A549 (cell line): ENCODE results near the gene MRPS34. TPM values are rescaled to one million over a fixed set of nuclear protein-coding genes. Genes with fewer than 3 reads are reported as not detected.

Experiments used
- ATAC-seq, 2 experiments: fragments of 200-7000 bp in 1 of 2; fragments of >200 bp in 1 of 2; cut with Nextera tagmentation in 1 of 2; cut with Tn5 transposase in 1 of 2; 3 replicates each; pipeline versions ENCODE4 v1.8.0 to v1.9.1; 2018 to 2020; ENCODE audit warnings: mild to moderate bottlenecking in 1 of 2, moderate library complexity in 1 of 2
- CTCF ChIA-PET: fragments of 300-600 bp; sonication (Branson Sonifier 250); formaldehyde crosslinking; extraction: SDS; loops from one replicate; lab custom pipeline; 2021; ENCODE audit warnings: antibody characterized with exemption, inconsistent platforms; lab: Yijun Ruan, JAX
- POLR2A ChIA-PET: fragments of 350-600 bp; formaldehyde crosslinking; extraction: SDS; loops from one replicate; lab custom pipeline; 2021; ENCODE audit warnings: antibody characterized with exemption, inconsistent platforms; lab: Yijun Ruan, JAX
- DNase-seq, 2 experiments: peaks; one replicate each; pipeline versions ENCODE4 v3.0.0 to v3.0.0-alpha.2; 2011 to 2016; ENCODE audit warnings: low read depth in 1 of 2, low spot score in 1 of 2
- FAIRE-seq: peaks from 2 replicates; lab custom pipeline; 2011; peaks lifted over from hg19 to GRCh38; lab: Jason Lieb, UNC
- H3K27ac ChIP-seq, 2 experiments: fragments of >200 bp; sonication (Bioruptor Twin); formaldehyde crosslinking; 3 replicates each; pipeline ENCODE4 v1.5.1; 2016 to 2017
- H3K4me1 ChIP-seq: fragments of >200 bp; sonication (Bioruptor Twin); formaldehyde crosslinking; 3 replicates; pipeline ENCODE4 v1.6.1; 2016
- H3K4me2 ChIP-seq: fragments of >200 bp; sonication (Bioruptor Twin); formaldehyde crosslinking; 3 replicates; pipeline ENCODE4 v1.6.1; 2016
- H3K4me3 ChIP-seq: fragments of >200 bp; sonication (Bioruptor Twin); formaldehyde crosslinking; 3 replicates; pipeline ENCODE4 v1.5.1; 2016
- H3K9me3 ChIP-seq: fragments of >200 bp; sonication (Bioruptor Twin); formaldehyde crosslinking; 3 replicates; pipeline ENCODE4 v1.6.1; 2016
- CBX2 ChIP-seq: fragments of 200-600 bp; sonication (generic); IDR thresholded peaks from 2 replicates; pipeline ENCODE4 v1.6.1; 2016; ENCODE audit warnings: low read depth, mild to moderate bottlenecking, borderline replicate concordance
- CHD2 ChIP-seq: fragments of 150-350 bp; IDR thresholded peaks from 2 replicates; pipeline ENCODE4 v1.6.1; 2014; ENCODE audit warnings: low read length; ENCODE audit not compliant: partially characterized antibody
- CHD4 ChIP-seq: fragments of 200-600 bp; sonication (generic); IDR thresholded peaks from 2 replicates; pipeline ENCODE4 v1.6.1; 2016; ENCODE audit warnings: antibody characterized with exemption, mild to moderate bottlenecking, borderline replicate concordance
- EP300 ChIP-seq, 2 experiments: fragments of >200 bp; sonication (Bioruptor Twin); formaldehyde crosslinking; IDR thresholded peaks; 2 replicates in 1 of 2; 3 replicates in 1 of 2; pipeline ENCODE4 v1.6.1; 2016 to 2017
- FOXS1 ChIP-seq: fragments of 250-450 bp; sonication (Bioruptor Pico); IDR thresholded peaks from 2 replicates; pipeline ENCODE4 v1.5.0; 2020; ENCODE audit warnings: mild to moderate bottlenecking, moderate library complexity
- HEYL ChIP-seq: fragments of 250-450 bp; sonication (Bioruptor Pico); IDR thresholded peaks from 2 replicates; pipeline ENCODE4 v1.8.0; 2021; ENCODE audit warnings: mild to moderate bottlenecking, moderate library complexity
- HOXB13 ChIP-seq: fragments of 250-450 bp; sonication (Bioruptor Pico); IDR thresholded peaks from 2 replicates; pipeline ENCODE4 v1.5.0; 2020; ENCODE audit warnings: low read depth, mild to moderate bottlenecking, moderate library complexity
- HOXB5 ChIP-seq: fragments of 250-450 bp; sonication (Bioruptor Pico); IDR thresholded peaks from 2 replicates; pipeline ENCODE4 v1.5.0; 2020; ENCODE audit warnings: mild to moderate bottlenecking, moderate library complexity
- JUN ChIP-seq, 2 experiments: fragments of >200 bp; sonication (Bioruptor Twin); formaldehyde crosslinking; IDR thresholded peaks; 2 replicates in 1 of 2; 3 replicates in 1 of 2; pipeline ENCODE4 v1.6.1; 2016 to 2017
- KDM5A ChIP-seq: fragments of 200-600 bp; sonication (generic); IDR thresholded peaks from 2 replicates; pipeline ENCODE4 v1.6.1; 2016; ENCODE audit warnings: antibody characterized with exemption, mild to moderate bottlenecking
- MYC ChIP-seq: IDR thresholded peaks from 2 replicates; pipeline ENCODE4 v1.6.1; 2012; ENCODE audit warnings: mild to moderate bottlenecking, inconsistent platforms, low read length, improper control_type of control experiment, borderline replicate concordance
- NPAS2 ChIP-seq: fragments of 250-450 bp; sonication (Bioruptor Pico); IDR thresholded peaks from 2 replicates; pipeline ENCODE4 v1.8.0; 2022; ENCODE audit warnings: mild to moderate bottlenecking, moderate library complexity, borderline replicate concordance
- NR3C1 ChIP-seq: fragments of >200 bp; sonication (Bioruptor Twin); formaldehyde crosslinking; IDR thresholded peaks from 3 replicates; pipeline ENCODE4 v1.6.1; 2017
- POLR2A ChIP-seq: IDR thresholded peaks from 2 replicates; pipeline ENCODE4 v1.6.1; 2012; ENCODE audit warnings: mild to moderate bottlenecking, low read length
- POLR2AphosphoS2 ChIP-seq: conservative IDR thresholded peaks from 2 replicates; pipeline ENCODE4 v1.6.1; 2012; ENCODE audit warnings: low read length, improper control_type of control experiment, inconsistent platforms
- RCOR1 ChIP-seq: fragments of 150-350 bp; IDR thresholded peaks from 2 replicates; pipeline ENCODE4 v1.6.1; 2014; ENCODE audit warnings: antibody characterized with exemption, low read length, low read depth
- RFX5 ChIP-seq: fragments of 450-650 bp; IDR thresholded peaks from 2 replicates; pipeline ENCODE4 v1.7.1; 2014; ENCODE audit warnings: antibody characterized with exemption, mild to moderate bottlenecking, moderate library complexity
- SREBF2 ChIP-seq: fragments of 450-650 bp; IDR thresholded peaks from 2 replicates; pipeline ENCODE4 v1.6.1; 2014; ENCODE audit warnings: mild to moderate bottlenecking, moderate library complexity
- TP53 ChIP-seq: fragments of 250-450 bp; sonication (Bioruptor Pico); IDR thresholded peaks from 2 replicates; pipeline ENCODE4 v1.5.0; 2021; ENCODE audit warnings: mild to moderate bottlenecking, moderate library complexity
- ZSCAN20 ChIP-seq: fragments of 250-450 bp; sonication (Bioruptor Pico); IDR thresholded peaks from 2 replicates; pipeline ENCODE4 v1.8.0; 2022; ENCODE audit warnings: mild to moderate bottlenecking, moderate library complexity
- WGBS: methylation state at CpG from one replicate; pipeline ENCODE4 v1.1.6; 2017; ENCODE audit errors: missing lambda C conversion rate; 5-methylcytosine and 5-hydroxymethylcytosine counted together
- polyA plus RNA-seq, 4 experiments: library from polyadenylated mRNA; depleted of rRNA in 3 of 4; stranded (reverse); fragments of >200 nt; fragmentation: RNase III in 1 of 4; extraction: RNeasy Plus Mini Kit Qiagen cat#74134 plus additional on column Dnase treatment in 1 of 4; gene quantifications; 2 replicates in 3 of 4; 3 replicates in 1 of 4; pipeline ENCODE4 v1.2.3, GENCODE V29; 2011 to 2017
- TF ChIP-seq, protein P1 (sequence below): IDR thresholded peaks from 2 replicates; pipeline ENCODE4 v1.6.1; 2012
- TF ChIP-seq, protein P2 (sequence below): fragments of 150-350 bp; IDR thresholded peaks from 2 replicates; pipeline ENCODE4 v1.6.1; 2014; ENCODE audit warnings: low read depth, mild to moderate bottlenecking, low read length
- TF ChIP-seq, protein P3 (sequence below): fragments of >200 bp; sonication (Bioruptor Twin); formaldehyde crosslinking; IDR thresholded peaks from 2 replicates; pipeline ENCODE4 v1.6.1; 2016
- TF ChIP-seq, protein P4 (sequence below): fragments of 250-450 bp; sonication (Bioruptor Pico); IDR thresholded peaks from 2 replicates; pipeline ENCODE4 v1.5.0; 2020; ENCODE audit warnings: low read depth, mild to moderate bottlenecking, moderate library complexity
- TF ChIP-seq, protein P5 (sequence below): fragments of 450-650 bp; IDR thresholded peaks from 2 replicates; pipeline ENCODE4 v1.6.1; 2014; ENCODE audit warnings: antibody characterized with exemption
- TF ChIP-seq, protein P6 (sequence below): fragments of 250-450 bp; sonication (Bioruptor Pico); IDR thresholded peaks from 2 replicates; pipeline ENCODE4 v1.5.0; 2021; ENCODE audit warnings: mild to moderate bottlenecking, moderate library complexity, borderline replicate concordance

MRPS34 gene
- polyA plus RNA-seq, 2 of the 4 experiments (the other 2 are of a cell fraction), result 118 to 220 TPM

DNA sequence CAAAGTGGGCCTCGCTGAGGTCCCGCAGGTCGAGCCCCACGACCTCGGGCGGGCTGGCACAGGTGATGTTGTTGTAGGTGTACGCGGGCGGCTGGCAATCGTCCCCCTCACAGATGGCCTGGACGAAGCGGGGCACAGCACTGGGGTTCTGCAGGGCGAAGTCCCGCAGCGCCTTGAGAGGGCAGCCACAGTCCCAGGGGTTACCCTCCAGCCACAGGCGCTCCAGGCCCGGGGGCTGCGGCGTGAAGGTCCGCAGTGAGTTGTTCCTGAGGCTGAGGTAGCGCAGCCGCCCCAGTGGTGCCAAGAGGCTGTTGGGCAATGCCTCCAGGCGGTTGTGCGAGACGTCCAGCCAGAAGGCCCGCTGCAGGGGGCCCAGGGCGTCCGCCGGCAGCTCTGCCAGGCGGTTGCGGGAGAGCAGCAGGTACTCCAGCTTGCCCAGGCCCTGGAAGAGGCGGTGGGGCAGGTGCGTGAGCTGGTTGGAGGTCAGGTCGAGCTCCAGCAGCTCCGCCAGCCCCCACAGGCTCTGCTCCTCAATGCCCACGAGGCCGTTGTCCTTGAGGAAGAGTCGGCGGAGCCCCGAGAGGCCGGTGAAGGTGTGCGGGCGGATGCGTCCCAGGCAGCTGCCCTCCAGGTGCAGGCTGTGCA is 17.8 kb upstream of the MRPS34 start:
- no peak for ATAC-seq
- no peak overlapping the region for H3K4me2 ChIP-seq
- FAIRE-seq, result no peak
- H3K4me3 ChIP-seq, result no peak overlapping the region
- WGBS, result 95% methylated on average over 23 of the region's 44 CpGs
- H3K9me3 ChIP-seq, result no peaks in the 10 kb centered on the region
- peaks cover 5% of the 10 kb centered on the region; the same call in 1 of the 3 replicates for H3K4me1 ChIP-seq
- TF ChIP-seq HOXB5 (CRISPR knock-in tag) (no peak), NPAS2 (CRISPR knock-in tag) (no peak), JUN (IDR thresholded peaks at IDR 0.05) (no peak), FOXS1 (CRISPR knock-in tag) (no peak), RFX5 (no peak), CHD2 (no peak), KDM5A (no peak), POLR2AphosphoS2 (no peak)
- TF ChIP-seq, protein P1, sequence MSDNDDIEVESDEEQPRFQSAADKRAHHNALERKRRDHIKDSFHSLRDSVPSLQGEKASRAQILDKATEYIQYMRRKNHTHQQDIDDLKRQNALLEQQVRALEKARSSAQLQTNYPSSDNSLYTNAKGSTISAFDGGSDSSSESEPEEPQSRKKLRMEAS, result no peak
- CTCF ChIA-PET, result interaction anchor here (0.8 kb wide), 1 partner anchor 11 kb away, joined by 3 read pairs; no protein-coding TSS in a partner anchor
- POLR2A ChIA-PET, result interaction anchor here (1.9 kb wide), 1 partner anchor 8 kb away, joined by 11 read pairs; the partner anchor contains the start of genes NUBP2 and SPSB3
- no peak overlapping the region for H3K27ac ChIP-seq
- no peak for DNase-seq

DNA sequence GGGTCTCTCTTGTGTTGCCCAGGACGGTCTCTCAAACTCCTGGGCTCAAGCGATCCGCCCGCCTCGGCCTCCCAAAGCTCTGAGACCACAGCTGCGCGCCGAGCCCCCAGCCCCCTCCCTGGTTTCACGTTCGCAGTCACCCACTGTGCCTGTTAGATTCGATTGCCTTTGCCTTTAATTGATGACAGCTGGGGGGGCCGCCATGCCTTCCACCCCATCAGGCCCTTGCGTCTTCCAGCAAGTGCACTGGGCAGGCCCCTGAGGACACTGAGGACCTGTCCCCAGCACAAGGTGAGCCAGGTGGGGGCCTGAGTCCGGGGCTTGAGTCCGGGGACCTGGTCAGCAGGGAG is 17.3 kb upstream of the MRPS34 start:
- Histone ChIP-seq H3K4me2 (no peak overlapping the region), H3K4me1 (peaks cover 5% of the 10 kb centered on the region; the same call in 1 of the 3 replicates), H3K4me3 (no peak overlapping the region), H3K9me3 (no peaks in the 10 kb centered on the region), H3K27ac (no peak overlapping the region)
- FAIRE-seq, result no peak
- no peak for DNase-seq
- WGBS, result 94% methylated on average over 13 of the region's 15 CpGs
- CTCF ChIA-PET, result interaction anchor here (0.8 to 1.4 kb wide), 2 partner anchors 11 to 13 kb away, joined by 3 read pairs; no protein-coding TSS in a partner anchor
- POLR2A ChIA-PET, result no interaction called here
- ATAC-seq, result no peak
- TF ChIP-seq POLR2A (no peak), TP53 (CRISPR knock-in tag) (no peak), HEYL (CRISPR knock-in tag) (no peak), FOXS1 (CRISPR knock-in tag) (no peak), MYC (no peak), ZSCAN20 (CRISPR knock-in tag) (no peak)
- TF ChIP-seq, protein P2, sequence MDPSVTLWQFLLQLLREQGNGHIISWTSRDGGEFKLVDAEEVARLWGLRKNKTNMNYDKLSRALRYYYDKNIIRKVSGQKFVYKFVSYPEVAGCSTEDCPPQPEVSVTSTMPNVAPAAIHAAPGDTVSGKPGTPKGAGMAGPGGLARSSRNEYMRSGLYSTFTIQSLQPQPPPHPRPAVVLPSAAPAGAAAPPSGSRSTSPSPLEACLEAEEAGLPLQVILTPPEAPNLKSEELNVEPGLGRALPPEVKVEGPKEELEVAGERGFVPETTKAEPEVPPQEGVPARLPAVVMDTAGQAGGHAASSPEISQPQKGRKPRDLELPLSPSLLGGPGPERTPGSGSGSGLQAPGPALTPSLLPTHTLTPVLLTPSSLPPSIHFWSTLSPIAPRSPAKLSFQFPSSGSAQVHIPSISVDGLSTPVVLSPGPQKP, result no peak
- TF ChIP-seq, protein P3, sequence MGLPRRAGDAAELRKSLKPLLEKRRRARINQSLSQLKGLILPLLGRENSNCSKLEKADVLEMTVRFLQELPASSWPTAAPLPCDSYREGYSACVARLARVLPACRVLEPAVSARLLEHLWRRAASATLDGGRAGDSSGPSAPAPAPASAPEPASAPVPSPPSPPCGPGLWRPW, result no peak
- TF ChIP-seq, protein P4, sequence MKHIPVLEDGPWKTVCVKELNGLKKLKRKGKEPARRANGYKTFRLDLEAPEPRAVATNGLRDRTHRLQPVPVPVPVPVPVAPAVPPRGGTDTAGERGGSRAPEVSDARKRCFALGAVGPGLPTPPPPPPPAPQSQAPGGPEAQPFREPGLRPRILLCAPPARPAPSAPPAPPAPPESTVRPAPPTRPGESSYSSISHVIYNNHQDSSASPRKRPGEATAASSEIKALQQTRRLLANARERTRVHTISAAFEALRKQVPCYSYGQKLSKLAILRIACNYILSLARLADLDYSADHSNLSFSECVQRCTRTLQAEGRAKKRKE, result no peak

DNA sequence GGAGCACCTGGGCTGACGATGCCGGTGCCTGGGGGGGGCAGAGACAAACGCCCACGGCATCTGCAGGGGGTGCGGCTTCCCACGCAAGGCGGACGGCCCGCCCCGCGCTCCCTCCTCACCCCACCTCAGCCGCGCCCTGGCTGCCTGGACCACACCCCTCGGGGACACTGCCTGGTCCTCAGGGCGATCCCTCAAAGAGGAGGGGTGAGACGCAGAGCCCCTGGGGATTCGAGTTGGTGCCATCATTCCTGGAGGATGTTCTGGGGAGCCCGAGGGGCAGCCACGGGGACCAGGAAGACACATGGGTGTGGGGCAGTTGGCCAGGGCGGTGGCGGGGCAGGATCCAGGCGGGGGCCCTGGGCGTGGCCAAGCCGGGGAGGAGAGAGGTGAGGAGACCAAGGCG is 16.7 kb upstream of the MRPS34 start:
- ChIA-PET CTCF (interaction anchor here (1.4 kb wide), 1 partner anchor 12 kb away, joined by 3 read pairs; no protein-coding TSS in a partner anchor), POLR2A (no interaction called here)
- WGBS, result 98% methylated on average over 7 of the region's 25 CpGs
- no peak overlapping the region for H3K4me3 ChIP-seq
- ATAC-seq (no peak), DNase-seq (no peak), FAIRE-seq (no peak)
- H3K4me1 ChIP-seq, result peaks cover 5% of the 10 kb centered on the region; the same call in 1 of the 3 replicates
- no peak overlapping the region for H3K4me2 ChIP-seq
- H3K27ac ChIP-seq, result no peak overlapping the region
- TF ChIP-seq CBX2 (no peak), HOXB13 (CRISPR knock-in tag) (no peak), SREBF2 (no peak), EP300 (IDR thresholded peaks at IDR 0.05) (no peak), CHD4 (no peak), NR3C1 (no peak), MYC (no peak), RCOR1 (no peak), RFX5 (no peak)
- TF ChIP-seq, protein P2, result no peak
- TF ChIP-seq, protein P5, sequence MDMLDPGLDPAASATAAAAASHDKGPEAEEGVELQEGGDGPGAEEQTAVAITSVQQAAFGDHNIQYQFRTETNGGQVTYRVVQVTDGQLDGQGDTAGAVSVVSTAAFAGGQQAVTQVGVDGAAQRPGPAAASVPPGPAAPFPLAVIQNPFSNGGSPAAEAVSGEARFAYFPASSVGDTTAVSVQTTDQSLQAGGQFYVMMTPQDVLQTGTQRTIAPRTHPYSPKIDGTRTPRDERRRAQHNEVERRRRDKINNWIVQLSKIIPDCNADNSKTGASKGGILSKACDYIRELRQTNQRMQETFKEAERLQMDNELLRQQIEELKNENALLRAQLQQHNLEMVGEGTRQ, result no peak
- TF ChIP-seq, protein P6, sequence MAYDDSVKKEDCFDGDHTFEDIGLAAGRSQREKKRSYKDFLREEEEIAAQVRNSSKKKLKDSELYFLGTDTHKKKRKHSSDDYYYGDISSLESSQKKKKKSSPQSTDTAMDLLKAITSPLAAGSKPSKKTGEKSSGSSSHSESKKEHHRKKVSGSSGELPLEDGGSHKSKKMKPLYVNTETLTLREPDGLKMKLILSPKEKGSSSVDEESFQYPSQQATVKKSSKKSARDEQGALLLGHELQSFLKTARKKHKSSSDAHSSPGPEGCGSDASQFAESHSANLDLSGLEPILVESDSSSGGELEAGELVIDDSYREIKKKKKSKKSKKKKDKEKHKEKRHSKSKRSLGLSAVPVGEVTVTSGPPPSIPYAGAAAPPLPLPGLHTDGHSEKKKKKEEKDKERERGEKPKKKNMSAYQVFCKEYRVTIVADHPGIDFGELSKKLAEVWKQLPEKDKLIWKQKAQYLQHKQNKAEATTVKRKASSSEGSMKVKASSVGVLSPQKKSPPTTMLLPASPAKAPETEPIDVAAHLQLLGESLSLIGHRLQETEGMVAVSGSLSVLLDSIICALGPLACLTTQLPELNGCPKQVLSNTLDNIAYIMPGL, result no peak
- H3K9me3 ChIP-seq, result no peaks in the 10 kb centered on the region
